HEK293 (cell line): ENCODE data around the gene MYCBPAP.

Source experiments
- CTCF ChIA-PET: fragments of 350-600 bp; formaldehyde crosslinking; extraction: SDS; loops from one replicate; lab custom pipeline; 2021; ENCODE audit warnings: antibody characterized with exemption; lab: Yijun Ruan, JAX
- POLR2A ChIA-PET: fragments of 300-600 bp; formaldehyde crosslinking; extraction: SDS; loops from one replicate; lab custom pipeline; 2020; ENCODE audit warnings: antibody characterized with exemption, inconsistent platforms; lab: Yijun Ruan, JAX
- H3K27ac ChIP-seq: fragments of 200-500 bp; sonication (Bioruptor generic); 2 replicates; pipeline ENCODE4 v1.5.1; 2014; ENCODE audit warnings: low read depth, low read length, control low read depth, inconsistent platforms; ENCODE audit errors: extremely low read depth
- H3K36me3 ChIP-seq, 2 experiments: fragments of 200-500 bp in 1 of 2; sonication (Bioruptor generic) in 1 of 2; 1 replicate in 1 of 2; 2 replicates in 1 of 2; pipeline ENCODE4 v1.5.1; 2014 to 2017; ENCODE audit warnings: inconsistent platforms in 2 of 2, low read length in 2 of 2; ENCODE audit not compliant: control insufficient read depth in 2 of 2, insufficient read depth in 1 of 2
- H3K4me1 ChIP-seq: fragments of 200-500 bp; sonication (Bioruptor generic); 2 replicates; pipeline ENCODE4 v1.5.1; 2014; ENCODE audit warnings: mild to moderate bottlenecking, low read length, inconsistent platforms; ENCODE audit not compliant: control insufficient read depth, insufficient read depth
- H3K4me3 ChIP-seq: 2 replicates; pipeline ENCODE4 v1.5.1; 2011; ENCODE audit warnings: low read depth, mild to moderate bottlenecking, control low read depth, low read length, moderate library complexity
- H3K9me3 ChIP-seq: fragments of 200-500 bp; sonication (Bioruptor generic); 2 replicates; pipeline ENCODE4 v1.5.1; 2014; ENCODE audit warnings: low read depth, low read length, inconsistent platforms; ENCODE audit not compliant: control insufficient read depth, insufficient read depth
- AEBP2 ChIP-seq: fragments of 450-650 bp; formaldehyde crosslinking; IDR thresholded peaks from 2 replicates; pipeline ENCODE4 v1.5.1; 2016; ENCODE audit warnings: missing biosample characterization, missing genetic modification characterization, borderline replicate concordance
- BCL11A ChIP-seq: fragments of 450-650 bp; formaldehyde crosslinking; IDR thresholded peaks from 2 replicates; pipeline ENCODE4 v1.5.1; 2016; ENCODE audit warnings: low read depth, missing biosample characterization, missing genetic modification characterization
- PATZ1 ChIP-seq: fragments of 450-650 bp; formaldehyde crosslinking; IDR thresholded peaks from 2 replicates; pipeline ENCODE4 v1.5.1; 2016; ENCODE audit warnings: missing biosample characterization, missing genetic modification characterization
- PRDM6 ChIP-seq: fragments of 450-650 bp; formaldehyde crosslinking; IDR thresholded peaks from 2 replicates; pipeline ENCODE4 v1.5.1; 2017; ENCODE audit warnings: missing biosample characterization, missing genetic modification characterization
- REPIN1 ChIP-seq: fragments of 450-650 bp; formaldehyde crosslinking; IDR thresholded peaks from 2 replicates; pipeline ENCODE4 v1.5.1; 2017; ENCODE audit warnings: missing biosample characterization, missing genetic modification characterization, low read depth
- SETDB1 ChIP-seq: IDR thresholded peaks from one replicate; pipeline ENCODE4 v1.6.1; 2017; ENCODE audit warnings: mild to moderate bottlenecking, low read length, moderate library complexity, mixed read lengths; ENCODE audit not compliant: insufficient read length
- ZFP3 ChIP-seq: fragments of 450-650 bp; formaldehyde crosslinking; IDR thresholded peaks from 2 replicates; pipeline ENCODE4 v1.5.1; 2016; ENCODE audit warnings: low read depth, missing biosample characterization, missing genetic modification characterization
- ZNF174 ChIP-seq: fragments of 450-650 bp; formaldehyde crosslinking; IDR thresholded peaks from 2 replicates; pipeline ENCODE4 v1.5.0; 2017; ENCODE audit warnings: missing biosample characterization, mild to moderate bottlenecking, missing genetic modification characterization
- ZNF202 ChIP-seq: fragments of 450-650 bp; formaldehyde crosslinking; IDR thresholded peaks from 2 replicates; pipeline ENCODE4 v1.5.1; 2016; ENCODE audit warnings: missing biosample characterization, missing genetic modification characterization, borderline replicate concordance
- ZNF211 ChIP-seq: fragments of 450-650 bp; formaldehyde crosslinking; IDR thresholded peaks from 2 replicates; pipeline ENCODE4 v1.5.1; 2016; ENCODE audit warnings: low read depth, missing biosample characterization, missing genetic modification characterization
- ZNF24 ChIP-seq: fragments of 450-650 bp; formaldehyde crosslinking; IDR thresholded peaks from 2 replicates; pipeline ENCODE4 v1.5.1; 2016; ENCODE audit warnings: missing biosample characterization, missing genetic modification characterization
- ZNF292 ChIP-seq: fragments of 450-650 bp; formaldehyde crosslinking; IDR thresholded peaks from 2 replicates; pipeline ENCODE4 v1.5.1; 2016; ENCODE audit warnings: low read depth, missing biosample characterization, missing genetic modification characterization, borderline replicate concordance
- ZNF510 ChIP-seq: fragments of 450-650 bp; formaldehyde crosslinking; IDR thresholded peaks from 2 replicates; pipeline ENCODE4 v1.5.1; 2018; ENCODE audit warnings: mild to moderate bottlenecking, missing genetic modification characterization, missing biosample characterization; ENCODE audit not compliant: insufficient replicate concordance
- ZNF585B ChIP-seq: fragments of 450-650 bp; formaldehyde crosslinking; IDR thresholded peaks from 2 replicates; pipeline ENCODE4 v1.5.1; 2016; ENCODE audit warnings: missing biosample characterization, missing genetic modification characterization
- ZNF624 ChIP-seq: fragments of 450-650 bp; formaldehyde crosslinking; IDR thresholded peaks from 2 replicates; pipeline ENCODE4 v1.5.1; 2017; ENCODE audit warnings: missing biosample characterization, missing genetic modification characterization
- ZNF654 ChIP-seq: fragments of 450-650 bp; formaldehyde crosslinking; IDR thresholded peaks from 2 replicates; pipeline ENCODE4 v1.5.1; 2016; ENCODE audit warnings: low read depth, missing biosample characterization, missing genetic modification characterization
- ZNF664 ChIP-seq: fragments of 450-650 bp; formaldehyde crosslinking; IDR thresholded peaks from 2 replicates; pipeline ENCODE4 v1.5.1; 2016; ENCODE audit warnings: missing biosample characterization, missing genetic modification characterization
- ZNF792 ChIP-seq: fragments of 450-650 bp; formaldehyde crosslinking; IDR thresholded peaks from 2 replicates; pipeline ENCODE4 v1.5.1; 2016; ENCODE audit warnings: missing biosample characterization, missing genetic modification characterization
- ZNF843 ChIP-seq: fragments of 450-650 bp; formaldehyde crosslinking; IDR thresholded peaks from 2 replicates; pipeline ENCODE4 v1.5.1; 2016; ENCODE audit warnings: missing biosample characterization, missing genetic modification characterization
- ZSCAN16 ChIP-seq: fragments of 450-650 bp; formaldehyde crosslinking; IDR thresholded peaks from 2 replicates; pipeline ENCODE4 v1.5.1; 2016; ENCODE audit warnings: missing biosample characterization, missing genetic modification characterization
- ZSCAN23 ChIP-seq: fragments of 450-650 bp; formaldehyde crosslinking; IDR thresholded peaks from 2 replicates; pipeline ENCODE4 v1.5.1; 2016; ENCODE audit warnings: missing biosample characterization, missing genetic modification characterization
- TF ChIP-seq, protein P1 (sequence below): fragments of 450-650 bp; formaldehyde crosslinking; conservative IDR thresholded peaks from 2 replicates; pipeline ENCODE4 v1.5.1; 2016; ENCODE audit warnings: low read depth, missing biosample characterization, missing genetic modification characterization

MYCBPAP gene

DNA sequence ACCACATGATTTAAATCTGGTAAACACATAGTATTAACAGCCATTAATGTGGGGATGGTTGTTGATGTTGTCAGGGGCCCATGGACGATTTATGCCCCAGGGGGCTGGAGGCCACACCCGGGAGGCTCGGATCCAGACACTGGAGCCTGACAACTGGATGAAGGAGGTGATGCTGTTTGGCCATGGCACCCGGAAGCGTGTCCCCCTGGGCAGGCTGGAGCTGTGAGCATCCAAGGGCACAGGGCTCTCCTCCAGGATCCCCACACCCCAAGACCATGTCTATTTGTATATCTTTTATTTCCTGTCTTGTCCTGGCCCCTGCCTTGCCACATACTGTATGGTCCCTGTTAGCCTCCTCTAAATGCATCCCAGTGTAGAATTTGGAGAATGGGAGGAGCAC is 25.0 kb upstream of the MYCBPAP start (continued):
- TF ChIP-seq ZNF211 (tag by site-specific recombination) (no peak), ZNF664 (no peak), PATZ1 (tag by site-specific recombination) (no peak)
- TF ChIP-seq, protein P1, sequence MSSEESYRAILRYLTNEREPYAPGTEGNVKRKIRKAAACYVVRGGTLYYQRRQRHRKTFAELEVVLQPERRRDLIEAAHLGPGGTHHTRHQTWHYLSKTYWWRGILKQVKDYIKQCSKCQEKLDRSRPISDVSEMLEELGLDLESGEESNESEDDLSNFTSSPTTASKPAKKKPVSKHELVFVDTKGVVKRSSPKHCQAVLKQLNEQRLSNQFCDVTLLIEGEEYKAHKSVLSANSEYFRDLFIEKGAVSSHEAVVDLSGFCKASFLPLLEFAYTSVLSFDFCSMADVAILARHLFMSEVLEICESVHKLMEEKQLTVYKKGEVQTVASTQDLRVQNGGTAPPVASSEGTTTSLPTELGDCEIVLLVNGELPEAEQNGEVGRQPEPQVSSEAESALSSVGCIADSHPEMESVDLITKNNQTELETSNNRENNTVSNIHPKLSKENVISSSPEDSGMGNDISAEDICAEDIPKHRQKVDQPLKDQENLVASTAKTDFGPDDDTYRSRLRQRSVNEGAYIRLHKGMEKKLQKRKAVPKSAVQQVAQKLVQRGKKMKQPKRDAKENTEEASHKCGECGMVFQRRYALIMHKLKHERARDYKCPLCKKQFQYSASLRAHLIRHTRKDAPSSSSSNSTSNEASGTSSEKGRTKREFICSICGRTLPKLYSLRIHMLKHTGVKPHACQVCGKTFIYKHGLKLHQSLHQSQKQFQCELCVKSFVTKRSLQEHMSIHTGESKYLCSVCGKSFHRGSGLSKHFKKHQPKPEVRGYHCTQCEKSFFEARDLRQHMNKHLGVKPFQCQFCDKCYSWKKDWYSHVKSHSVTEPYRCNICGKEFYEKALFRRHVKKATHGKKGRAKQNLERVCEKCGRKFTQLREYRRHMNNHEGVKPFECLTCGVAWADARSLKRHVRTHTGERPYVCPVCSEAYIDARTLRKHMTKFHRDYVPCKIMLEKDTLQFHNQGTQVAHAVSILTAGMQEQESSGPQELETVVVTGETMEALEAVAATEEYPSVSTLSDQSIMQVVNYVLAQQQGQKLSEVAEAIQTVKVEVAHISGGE, result no peak

DNA sequence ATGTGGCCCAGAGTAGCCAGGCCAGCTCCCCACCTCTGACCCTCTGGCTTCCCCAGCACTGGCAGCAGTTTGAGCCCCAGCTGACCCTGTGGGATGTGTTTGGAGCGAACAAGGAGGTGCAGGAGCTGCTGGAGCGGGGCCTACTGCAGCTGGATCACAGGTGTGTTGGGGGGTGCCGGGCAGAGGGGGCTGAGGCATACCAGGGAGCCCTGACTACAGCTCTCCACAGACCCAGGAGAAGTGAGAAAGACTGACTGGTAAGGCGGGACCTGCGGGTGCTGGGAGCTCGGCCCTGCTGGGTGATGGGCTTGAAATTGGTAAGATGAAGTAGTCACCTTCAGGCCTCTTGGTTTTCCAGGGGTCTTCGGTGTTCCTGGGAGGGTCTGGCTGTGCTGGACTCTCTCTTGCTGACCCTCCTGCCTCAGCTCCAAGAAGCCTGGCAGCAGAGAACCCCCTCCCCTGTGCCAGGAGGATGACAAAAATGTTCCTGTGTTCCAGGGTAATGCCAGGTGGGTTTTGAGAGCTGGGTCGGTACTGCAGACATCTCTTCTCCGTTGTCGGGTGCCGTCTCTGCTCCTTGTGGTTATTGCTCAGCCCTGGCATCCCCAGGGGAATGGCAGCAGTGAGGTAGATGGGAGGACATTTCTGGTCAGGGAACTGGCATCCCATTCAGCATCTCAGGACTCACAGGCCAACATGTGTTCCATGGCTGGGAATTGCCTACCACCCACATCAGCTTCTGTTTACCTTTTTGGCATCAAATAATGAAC is 23.7 kb upstream of the MYCBPAP start:
- ChIA-PET POLR2A (no interaction called here), CTCF (interaction anchor here (0.5 to 10.0 kb wide), 15 partner anchors 9 to 358 kb away, joined by 3 to 95 read pairs (median 4); partner anchors contain the start of gene LRRC59)
- TF ChIP-seq REPIN1 (tag by site-specific recombination) (no peak), ZNF585B (tag by site-specific recombination) (no peak), ZNF792 (no peak), PRDM6 (tag by site-specific recombination) (no peak), BCL11A (tag by site-specific recombination) (no peak), ZSCAN16 (tag by site-specific recombination) (no peak), SETDB1 (no peak), ZNF24 (tag by site-specific recombination) (no peak)
- no peak overlapping the region for H3K27ac ChIP-seq
- H3K9me3 ChIP-seq, result no peaks in the 10 kb centered on the region
- H3K4me3 ChIP-seq, result no peak overlapping the region
- peaks cover 3% of the 10 kb centered on the region for H3K4me1 ChIP-seq
- peaks cover 21 to 45% of the 10 kb centered on the region in 2 experiments for H3K36me3 ChIP-seq

- POLR2A ChIA-PET, result interaction anchor here (1.1 kb wide), 2 partner anchors 17 to 91 kb away, joined by 3 to 4 read pairs; partner anchors contain the start of gene LRRC59
- peaks cover 18 to 33% of the 10 kb centered on the region in 2 experiments for H3K36me3 ChIP-seq
- no peaks in the 10 kb centered on the region for H3K9me3 ChIP-seq
- no peaks in the 10 kb centered on the region for H3K4me1 ChIP-seq
- H3K4me3 ChIP-seq, result no peak overlapping the region
- no peak overlapping the region for H3K27ac ChIP-seq
- TF ChIP-seq ZNF174 (tag by site-specific recombination) (no peak), ZNF654 (no peak), ZNF292 (no peak), ZNF624 (tag by site-specific recombination) (no peak), ZSCAN23 (no peak), ZNF202 (tag by site-specific recombination) (no peak), ZNF510 (no peak), ZNF843 (tag by site-specific recombination) (no peak), ZFP3 (tag by site-specific recombination) (no peak), AEBP2 (no peak)
- TF ChIP-seq, all 188 proteins: peak for 0
- CTCF ChIA-PET, result interaction anchor here (0.5 to 10.0 kb wide), 3 partner anchors 9 to 143 kb away, joined by 3 to 95 read pairs (median 4); no protein-coding TSS in a partner anchor
Observed at GRCh38 chr17:50487213-50488096, 20.8 kb upstream of the MYCBPAP start.
